GM19438 (cell line): ENCODE data around the gene SYT6.

ENCODE experiments used
- ATAC-seq: cut with Tn5 transposase; IDR thresholded peaks from one replicate; pipeline ENCODE4 v1.9.1; 2021; ENCODE audit warnings: low read depth; ENCODE audit not compliant: unreplicated experiment

SYT6 gene

DNA sequence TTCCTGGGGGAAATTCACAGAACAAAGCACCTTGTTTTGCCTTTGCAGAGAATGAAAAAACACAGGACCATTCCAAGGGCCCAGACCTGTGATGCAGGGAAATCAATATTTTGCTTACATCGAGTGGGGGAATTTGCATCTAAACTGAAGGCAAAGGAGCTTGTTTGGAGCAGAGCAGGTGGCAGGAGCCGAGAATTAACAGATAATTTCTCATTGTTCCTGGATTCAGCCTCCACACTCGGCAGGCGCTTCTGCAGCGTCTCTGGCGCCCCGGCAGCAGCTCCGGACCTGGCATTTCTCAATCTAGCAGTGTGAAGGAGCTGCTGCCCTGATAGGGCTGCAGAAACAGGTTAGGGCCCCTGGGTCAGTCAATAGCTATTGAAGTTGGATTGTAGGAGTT is 2.0 kb upstream of the SYT6 start:
- ATAC-seq = no peak

- ATAC-seq = no peak
Measured at GRCh38 chr1:114154963-114155322, 1.3 kb upstream of the SYT6 start.

GRCh38 chr1:114154146-114154962 is 685 bp upstream of the SYT6 start:
- ATAC-seq = no peak

- no peak for ATAC-seq
Measured at GRCh38 chr1:114152508-114153260, 985 bp downstream of the SYT6 start.

DNA sequence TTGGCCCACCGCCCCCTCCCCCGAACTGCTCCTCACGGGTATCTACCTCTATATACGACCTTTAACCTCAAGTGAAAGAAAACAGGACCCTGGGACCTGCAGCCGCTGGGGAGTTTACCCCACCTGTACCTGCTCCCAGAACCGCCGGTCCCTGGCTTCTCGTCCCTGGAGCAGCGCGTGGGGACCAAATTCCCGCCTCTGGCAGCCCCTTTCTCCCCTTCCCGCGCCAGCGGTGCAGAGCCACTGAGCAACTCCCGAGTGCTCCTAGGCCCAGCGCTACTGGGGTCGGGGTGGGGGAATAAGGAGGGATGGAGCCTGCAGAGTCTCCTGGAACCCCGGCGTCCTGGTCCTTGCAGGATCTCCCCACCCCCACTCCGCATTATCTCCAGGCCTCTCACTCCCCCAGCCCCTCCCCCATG is 1.6 kb downstream of the SYT6 start:
- ATAC-seq = no peak

DNA sequence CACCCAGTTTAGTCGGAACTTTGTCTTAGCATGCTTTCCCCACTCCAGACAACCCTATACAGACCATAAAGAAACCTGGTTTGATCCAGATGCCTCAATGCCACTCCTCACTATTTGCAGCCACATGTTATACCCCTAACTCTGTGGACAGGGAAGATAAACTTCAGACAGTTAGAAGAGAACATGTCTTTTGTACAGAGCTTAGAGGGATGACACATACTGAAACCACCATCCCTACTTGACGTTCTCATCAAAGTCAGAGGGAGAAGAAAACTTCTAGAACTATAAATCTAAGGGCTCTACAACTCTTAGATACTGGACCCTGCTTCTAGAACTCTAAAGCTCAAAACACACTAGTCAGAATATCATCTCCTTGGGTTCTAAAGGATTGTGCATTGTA is 3.7 kb downstream of the SYT6 start:
- ATAC-seq = no peak

DNA sequence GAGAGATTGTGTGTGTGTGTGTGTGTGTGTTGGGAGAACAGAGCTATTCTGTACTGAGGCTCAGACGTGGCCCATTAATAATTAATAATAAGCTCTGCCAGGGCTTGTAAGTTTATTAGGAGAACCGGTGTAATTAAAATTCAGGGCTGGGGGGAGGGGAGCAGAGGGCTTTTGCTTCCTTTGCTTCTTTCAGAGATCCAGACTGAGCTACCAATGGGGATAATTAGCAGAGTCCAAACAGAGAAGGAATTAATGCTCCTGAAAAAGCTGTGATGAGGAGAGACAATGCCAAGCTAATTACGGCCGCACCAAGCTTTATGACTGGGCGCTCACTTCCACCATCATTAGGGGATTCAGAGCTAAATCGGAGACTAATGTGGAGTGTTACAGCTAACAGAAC is 4.5 kb downstream of the SYT6 start:
- no peak for ATAC-seq

DNA sequence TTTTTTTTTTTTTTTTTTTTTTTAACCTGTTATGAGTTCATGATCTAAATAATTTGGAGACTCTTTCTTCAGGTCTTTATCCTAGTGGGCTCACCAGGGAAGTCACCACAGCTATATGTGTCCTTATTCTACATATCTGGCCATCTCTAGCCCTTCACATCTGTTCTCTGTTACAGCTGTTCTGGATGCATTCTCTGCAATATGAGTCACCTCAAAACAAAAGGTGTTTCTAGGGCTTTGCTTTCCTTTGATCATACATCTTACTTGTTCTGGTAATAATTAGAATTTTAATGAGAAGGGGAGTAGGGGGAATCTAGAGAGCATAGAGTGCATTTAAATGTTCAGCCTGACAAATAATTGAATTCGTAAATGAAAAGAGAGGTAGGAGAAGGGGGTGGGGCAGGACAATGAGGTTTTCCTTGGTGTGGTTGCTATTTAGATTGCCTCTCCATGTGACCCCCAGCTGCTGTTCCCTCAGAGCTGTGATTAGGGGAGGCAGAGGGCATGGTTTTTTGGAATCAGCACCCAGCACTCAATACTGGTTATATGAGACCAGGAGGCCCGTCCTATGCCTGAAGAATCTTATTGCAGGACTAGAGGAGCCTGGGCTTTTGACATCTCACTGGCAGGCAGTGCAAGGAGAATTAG is 8.0 kb downstream of the SYT6 start:
- no peak for ATAC-seq

- ATAC-seq = no peak
Measured at GRCh38 chr1:114144016-114144415, 9.7 kb downstream of the SYT6 start.

DNA sequence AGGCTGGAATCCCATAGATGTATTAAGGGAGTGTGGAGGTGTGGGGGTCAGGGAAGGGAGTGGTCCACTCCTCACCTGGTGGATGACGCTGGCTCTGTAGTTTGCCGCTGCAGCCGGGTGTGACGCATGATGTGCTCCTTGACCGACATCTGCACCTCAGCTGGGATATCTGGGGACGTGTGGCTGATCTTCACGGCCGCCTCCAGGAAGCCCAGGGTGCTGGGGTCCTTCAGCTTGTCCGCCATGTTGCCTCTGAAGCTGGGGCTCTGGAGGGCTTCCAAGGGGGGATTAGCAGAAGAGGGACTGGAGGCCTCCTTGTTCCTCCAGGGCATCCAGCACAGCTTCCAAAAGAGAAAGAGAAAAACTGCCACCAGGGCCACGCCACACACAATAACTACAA is 14.1 kb downstream of the SYT6 start:
- ATAC-seq = no peak

DNA sequence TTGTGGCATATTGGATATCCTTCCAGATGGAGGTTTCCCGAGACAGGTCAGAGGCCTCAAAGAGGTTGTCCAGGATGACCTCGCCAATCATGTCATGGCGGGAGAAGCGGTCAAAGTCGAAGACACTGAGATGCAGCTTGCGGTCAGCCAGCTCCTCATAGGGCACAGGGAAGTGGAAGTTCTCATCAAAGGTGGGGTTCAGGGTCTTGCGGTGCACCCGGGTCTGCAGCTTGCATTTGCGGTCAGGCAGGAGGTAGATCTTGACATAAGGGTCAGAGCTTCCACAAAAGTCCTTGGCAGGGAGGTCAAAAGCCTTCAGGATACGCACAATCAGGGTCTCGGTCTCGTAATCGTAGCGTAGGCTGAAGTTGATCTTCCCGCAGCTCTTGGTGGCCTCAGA is 16.2 kb downstream of the SYT6 start:
- no peak for ATAC-seq

DNA sequence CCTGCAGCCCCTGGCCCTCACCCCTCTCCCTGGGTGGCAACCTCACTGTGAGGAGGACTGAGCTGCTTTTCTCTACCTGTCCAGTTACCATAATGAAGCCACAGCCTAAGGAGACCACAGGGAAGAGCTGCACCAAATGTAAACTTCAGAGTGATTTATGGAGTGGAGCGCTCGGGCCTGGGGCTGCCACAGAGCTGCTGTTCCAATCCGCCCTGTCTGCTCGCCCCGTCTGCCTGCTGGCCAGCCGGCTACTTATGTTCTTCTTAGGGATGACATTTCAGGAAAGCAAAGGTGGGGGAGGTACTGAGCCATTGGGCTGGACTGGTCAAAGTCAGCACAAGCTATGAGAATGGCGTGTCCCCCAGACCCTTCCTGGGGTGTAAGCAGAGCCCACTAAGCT is 17.9 kb downstream of the SYT6 start:
- no peak for ATAC-seq

GRCh38 chr1:114134518-114134917 is 19.2 kb downstream of the SYT6 start:
- ATAC-seq = no peak

GRCh38 chr1:114133129-114133528 is 20.5 kb downstream of the SYT6 start:
- no peak for ATAC-seq

DNA sequence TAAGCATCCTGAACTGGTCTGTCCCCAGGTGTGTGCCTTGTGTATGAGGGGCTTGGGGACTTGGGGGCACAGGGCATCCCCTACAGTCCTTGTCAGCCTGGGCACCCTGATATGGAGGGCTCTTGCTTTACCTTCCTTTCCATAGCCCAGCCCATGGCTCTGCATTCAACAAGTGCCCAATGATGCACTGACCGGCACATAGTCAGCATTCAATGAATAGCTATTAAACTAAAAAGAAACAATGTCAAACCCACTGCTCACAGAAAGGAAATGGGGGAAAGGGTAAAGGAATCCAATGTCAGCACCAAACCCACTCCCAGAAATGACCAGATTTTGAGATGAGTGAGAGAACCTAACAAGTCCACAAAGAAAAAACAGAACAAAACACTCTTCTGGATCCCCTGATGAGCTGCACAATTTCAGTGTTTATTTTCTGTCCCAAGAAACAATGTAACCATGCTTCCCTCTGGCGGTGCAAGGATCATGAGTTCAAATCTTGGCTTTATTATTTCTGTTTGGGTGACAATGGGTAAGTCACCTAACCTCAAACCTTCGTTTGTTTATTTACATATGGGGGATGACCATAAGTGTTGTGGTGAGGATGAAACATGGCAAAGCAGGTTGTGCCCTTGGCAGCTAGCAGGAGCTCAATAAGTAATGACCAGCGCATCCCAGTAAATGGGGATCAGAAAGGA is 22.0 kb downstream of the SYT6 start:
- no peak for ATAC-seq

GRCh38 chr1:114130846-114131525 is 22.7 kb downstream of the SYT6 start:
- ATAC-seq = no peak

GRCh38 chr1:114130213-114130612 is 23.5 kb downstream of the SYT6 start:
- no peak for ATAC-seq

DNA sequence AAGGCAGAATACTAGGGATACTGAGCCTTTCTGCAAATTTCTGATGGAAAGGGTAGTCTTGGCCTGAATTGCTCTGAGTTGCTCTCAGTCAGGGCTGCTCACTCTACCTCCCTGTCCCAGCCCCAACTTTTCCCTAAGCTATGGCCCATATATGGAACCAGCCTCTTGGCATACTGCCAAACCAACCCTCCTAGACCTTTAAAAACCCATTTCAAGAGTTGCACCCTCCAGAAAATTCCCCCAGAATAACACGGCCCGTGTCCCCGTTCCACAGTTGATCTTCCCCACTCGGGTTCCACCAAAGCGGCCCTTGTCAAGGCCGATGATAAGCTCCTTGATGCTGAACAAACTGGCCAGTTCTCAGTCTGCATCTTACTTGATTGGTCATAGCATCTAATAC is 25.4 kb downstream of the SYT6 start:
- ATAC-seq = no peak

DNA sequence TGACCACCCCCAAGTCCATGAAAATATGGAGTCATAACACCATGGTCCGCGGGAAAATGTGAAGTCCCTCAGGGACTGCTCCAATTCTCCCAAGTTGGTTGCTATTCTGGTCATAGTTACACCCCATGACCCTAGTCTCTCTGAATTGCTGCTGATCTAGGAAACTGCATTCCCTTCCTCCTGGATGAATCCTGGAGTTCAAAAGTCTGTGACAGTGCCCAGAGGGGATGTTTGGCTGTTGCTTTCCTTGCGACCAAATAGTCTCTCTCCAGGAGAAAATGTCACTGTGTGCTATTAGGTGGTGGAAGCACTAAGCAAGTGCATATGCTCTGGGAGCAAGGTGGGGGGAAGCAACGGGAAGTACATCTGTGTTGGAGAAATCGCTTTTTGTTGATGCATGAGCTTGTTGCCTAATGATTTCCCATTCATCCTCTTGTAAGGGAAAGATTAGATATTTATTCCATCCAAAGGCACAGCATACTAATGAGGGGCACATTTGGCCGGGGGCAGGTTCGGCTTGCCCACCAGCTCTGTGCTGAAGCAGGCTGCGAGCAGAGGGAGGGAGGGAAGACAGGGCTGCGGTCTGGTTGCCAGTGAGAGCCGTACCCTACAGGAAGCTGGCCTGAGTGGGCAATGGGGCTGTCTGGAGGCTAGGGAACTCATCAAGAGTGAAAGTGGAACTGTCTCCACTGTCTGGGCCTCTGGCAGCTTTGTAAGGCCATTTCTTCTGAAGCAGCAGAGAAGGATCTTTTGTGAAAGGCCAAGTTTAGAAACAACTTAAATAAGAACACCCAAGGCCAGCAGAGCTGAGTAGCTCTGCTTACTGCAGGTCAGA is 27.2 kb downstream of the SYT6 start:
- no peak for ATAC-seq

- ATAC-seq = no peak
Measured at GRCh38 chr1:114124644-114125043, 29.0 kb downstream of the SYT6 start.
